GM12872 (cell line): ENCODE measurements around the gene NUDT14.

ENCODE experiments used
- CTCF ChIP-seq: IDR thresholded peaks from 3 replicates; pipeline ENCODE4 v1.5.1; 2011; ENCODE audit warnings: low read depth, mild to moderate bottlenecking, low read length, moderate library complexity; ENCODE audit not compliant: insufficient read depth

The NUDT14 gene

GRCh38 chr14:105145381-105146180 lies 35.5 kb downstream of the NUDT14 start:
- TF ChIP-seq CTCF: no peak

DNA sequence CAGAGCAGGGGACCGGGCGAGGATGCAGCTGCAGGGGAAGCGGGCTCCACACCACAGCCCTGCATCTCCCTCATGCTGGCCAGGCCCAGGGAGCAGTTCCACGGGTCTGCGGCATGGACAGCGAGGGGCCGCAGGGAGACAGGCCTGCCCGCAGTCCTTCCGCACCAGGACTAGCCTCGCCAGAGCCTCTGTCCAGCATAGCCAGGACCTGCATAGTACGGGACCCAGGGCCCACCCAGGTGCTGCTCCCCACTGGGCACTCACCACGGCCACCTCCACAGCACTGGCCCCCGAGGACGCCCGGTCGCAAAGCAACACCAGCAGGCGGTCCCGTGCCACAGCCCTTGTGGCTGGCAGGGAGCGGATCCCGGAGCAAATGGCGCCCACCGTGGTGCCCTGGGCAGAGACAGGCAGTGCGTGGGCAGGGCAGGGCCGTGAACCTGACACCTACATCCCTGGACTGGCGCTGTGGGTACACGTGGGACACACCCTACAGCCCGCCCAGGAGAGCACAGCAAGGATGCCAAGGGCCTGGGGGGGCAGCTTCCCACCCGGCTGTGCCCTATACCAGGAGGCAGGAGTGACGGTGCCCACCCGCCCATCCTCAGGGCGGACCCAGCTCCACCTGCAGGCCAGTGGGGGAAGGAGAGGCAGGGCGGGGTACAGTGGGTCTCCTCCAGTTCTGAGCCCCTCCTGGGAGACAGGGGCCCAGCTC lies 36.3 kb downstream of the NUDT14 start:
- 0 out of 3 replicates have a peak, but pooled peaks have one; percentile 5 for TF ChIP-seq CTCF

- TF ChIP-seq CTCF: no peak
Observed at GRCh38 chr14:105144026-105144665, 37.0 kb downstream of the NUDT14 start.

DNA sequence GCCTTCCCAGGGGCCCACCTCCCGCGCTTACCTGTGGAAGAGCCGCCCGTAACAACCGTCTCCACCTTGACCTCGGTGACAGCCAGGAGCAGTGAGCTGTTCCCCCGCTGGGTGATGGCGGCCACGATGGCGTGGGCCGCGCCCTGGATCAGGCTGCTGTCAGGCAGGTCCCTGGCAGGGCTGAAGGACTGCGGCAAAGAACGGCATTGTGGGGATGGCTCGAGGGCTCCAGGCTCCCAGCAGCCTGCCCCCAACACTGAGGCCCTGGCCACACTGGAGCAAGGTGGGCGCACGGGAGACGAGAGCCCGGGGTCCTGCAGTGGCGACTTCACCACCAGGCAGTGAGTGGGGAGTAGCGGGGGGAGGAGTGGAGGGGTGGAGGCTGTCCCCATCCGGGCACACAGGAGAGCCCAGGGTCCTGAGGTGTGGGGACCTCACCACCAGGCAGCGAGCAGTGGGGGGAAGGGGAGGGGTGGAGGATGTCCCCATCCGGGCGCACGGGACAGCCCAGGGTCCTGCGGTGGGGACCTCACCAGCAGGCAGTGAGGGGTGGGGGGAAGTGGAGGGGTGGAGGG lies 37.6 kb downstream of the NUDT14 start:
- no peak for TF ChIP-seq CTCF

DNA sequence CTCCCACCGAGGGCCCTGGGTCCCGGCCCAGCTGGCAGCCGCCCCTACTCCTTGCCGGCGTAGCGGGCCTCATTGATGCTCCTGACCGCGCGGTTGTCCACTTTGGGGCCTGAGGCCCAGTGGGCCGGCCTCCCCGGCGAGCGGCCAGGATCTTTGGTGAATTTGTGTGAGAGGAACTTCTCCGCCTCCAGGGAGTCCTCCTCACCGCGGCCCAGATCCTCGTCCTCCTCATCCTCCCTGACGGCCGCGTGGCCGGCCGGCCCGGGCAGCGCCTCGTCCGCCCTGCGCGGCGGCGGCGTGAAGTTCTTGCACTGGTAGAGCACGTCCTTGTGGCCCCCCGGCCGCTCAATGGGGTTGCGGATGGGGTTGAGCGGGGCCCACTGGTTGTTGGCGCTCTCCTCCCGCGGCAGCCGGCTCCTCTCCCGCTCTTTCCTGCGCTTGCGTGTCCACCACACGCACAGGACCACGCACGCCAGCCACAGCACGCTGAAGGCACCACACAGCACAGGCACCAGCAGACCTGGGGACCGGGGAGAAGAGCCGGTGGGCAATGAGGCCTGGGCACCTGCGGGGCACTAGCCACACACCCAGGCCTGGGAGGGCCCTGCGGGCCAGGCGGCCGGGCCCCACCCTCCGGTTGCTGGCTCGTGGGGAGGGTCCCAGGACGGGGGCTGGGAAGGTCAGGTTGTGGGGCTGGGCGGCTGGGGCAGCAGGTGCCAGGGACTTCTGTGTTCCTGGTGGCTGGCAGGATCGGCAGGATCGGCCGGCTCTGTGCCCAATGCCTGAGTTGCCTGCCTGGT lies 38.3 kb downstream of the NUDT14 start:
- TF ChIP-seq CTCF: no peak

- TF ChIP-seq CTCF: no peak
Observed at GRCh38 chr14:105141486-105142281, 39.4 kb downstream of the NUDT14 start.
